Activated T-cell treated with anti-CD3 and anti-CD28 coated beads, Interleukin-2, amount 50 U/mL, for 48 hours (primary cell): ENCODE measurements around the gene TP53BP2.

ENCODE experiments used
- DNase-seq, 2 experiments: peaks; one replicate each; pipeline ENCODE4 v3.0.0-alpha.2; 2020

TP53BP2 gene

DNA sequence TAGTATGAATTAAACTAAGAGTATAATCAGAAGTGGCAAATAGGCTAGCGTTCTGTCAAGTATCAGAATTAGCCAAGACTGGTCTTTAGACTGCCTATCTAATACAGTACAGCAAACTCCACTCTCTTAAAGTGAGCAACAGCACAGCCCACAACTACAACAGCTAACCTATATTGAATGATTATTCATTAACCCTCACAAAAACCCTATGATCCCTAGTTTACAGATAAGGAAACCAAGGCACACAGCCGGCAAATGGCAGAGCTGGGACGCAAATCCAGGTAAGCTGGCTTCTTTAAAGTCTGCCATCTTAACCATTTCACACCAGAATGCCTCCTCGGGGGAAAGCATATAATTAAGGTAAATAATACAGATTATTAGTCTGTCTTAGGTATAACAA, 52.0 kb downstream of the TP53BP2 start:
- DNase-seq: no peak

DNA sequence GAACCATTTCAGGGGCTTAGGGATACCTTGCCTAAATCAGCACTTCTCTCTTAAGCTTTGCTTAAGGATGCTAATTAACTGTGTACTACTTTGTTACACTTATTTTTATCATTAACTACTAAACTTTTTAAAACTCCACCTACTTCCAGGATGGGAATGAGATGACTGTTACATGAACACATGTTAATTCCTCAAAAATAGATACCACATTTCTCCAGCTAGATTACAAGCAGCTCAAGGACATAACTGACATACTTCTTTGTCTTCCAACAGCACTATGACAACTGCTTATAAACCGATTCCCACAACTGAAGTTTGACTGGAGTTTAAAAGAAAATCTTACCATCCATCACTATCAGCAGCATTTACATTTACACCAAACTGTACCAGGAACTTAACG, 53.7 kb downstream of the TP53BP2 start:
- no peak for DNase-seq

- no peak for DNase-seq
Measured at GRCh38 chr1:223788746-223789415, 56.9 kb downstream of the TP53BP2 start.

DNA sequence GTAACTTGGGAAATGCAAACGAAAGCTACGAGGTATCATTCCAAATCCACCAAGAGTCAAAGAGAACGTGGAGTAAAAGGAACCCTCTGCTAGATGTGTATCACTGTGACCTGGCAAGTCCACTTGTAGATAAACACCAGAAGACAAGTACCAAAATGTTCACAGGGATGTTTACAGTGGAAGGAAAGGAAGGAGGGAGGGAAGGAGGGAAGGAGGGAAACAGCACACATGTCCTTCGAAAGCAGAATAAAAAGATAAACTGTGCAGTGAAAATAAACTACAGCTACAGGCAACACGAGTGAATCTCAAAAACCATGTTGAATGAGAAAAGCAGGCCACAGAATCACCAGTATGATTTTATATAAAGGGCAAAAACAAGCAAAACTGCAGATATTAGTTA, 59.9 kb downstream of the TP53BP2 start:
- no peak for DNase-seq

DNA sequence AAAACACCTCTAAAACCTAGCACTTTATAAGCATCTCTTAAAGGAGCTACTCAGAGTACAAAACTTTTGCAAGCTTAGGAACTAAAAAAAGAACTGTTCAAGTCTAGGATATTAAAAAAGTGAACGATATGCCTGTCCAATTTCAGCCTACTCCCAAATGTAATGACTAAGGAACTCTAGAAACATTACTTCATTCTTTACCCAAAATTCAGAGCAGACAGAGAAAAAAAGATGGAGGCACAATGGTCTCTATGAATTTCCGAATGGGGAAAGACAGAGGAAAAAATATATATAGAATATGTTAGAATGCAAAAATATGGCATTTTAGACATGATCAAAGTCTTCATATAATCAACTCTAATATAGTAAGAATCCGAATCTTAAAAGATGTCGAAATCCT, 61.2 kb downstream of the TP53BP2 start:
- no peak for DNase-seq

DNA sequence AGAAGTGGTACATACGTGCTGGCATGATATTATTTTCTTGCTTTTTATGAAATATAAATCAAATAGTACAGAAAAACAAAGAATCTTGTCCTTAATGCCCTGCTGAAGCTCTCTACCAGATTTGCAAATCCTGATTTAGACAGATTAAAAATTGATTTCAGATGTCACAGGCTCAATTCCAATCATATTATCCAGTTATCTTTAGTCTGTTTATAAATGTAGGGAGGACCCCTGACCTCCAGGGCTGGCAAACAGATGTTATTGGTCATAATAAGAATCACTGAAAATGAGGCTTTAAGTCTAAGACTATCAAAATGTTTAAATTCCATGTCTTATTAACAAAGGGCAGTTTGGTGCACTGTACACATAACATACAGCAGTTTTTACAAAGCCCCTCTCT, 62.1 kb downstream of the TP53BP2 start:
- no peak for DNase-seq

- no peak for DNase-seq
Measured at GRCh38 chr1:223780949-223781348, 64.8 kb downstream of the TP53BP2 start.

- DNase-seq: no peak
Measured at GRCh38 chr1:223780318-223780717, 65.4 kb downstream of the TP53BP2 start.

- DNase-seq: no peak
Measured at GRCh38 chr1:223776826-223777454, 68.8 kb downstream of the TP53BP2 start.

DNA sequence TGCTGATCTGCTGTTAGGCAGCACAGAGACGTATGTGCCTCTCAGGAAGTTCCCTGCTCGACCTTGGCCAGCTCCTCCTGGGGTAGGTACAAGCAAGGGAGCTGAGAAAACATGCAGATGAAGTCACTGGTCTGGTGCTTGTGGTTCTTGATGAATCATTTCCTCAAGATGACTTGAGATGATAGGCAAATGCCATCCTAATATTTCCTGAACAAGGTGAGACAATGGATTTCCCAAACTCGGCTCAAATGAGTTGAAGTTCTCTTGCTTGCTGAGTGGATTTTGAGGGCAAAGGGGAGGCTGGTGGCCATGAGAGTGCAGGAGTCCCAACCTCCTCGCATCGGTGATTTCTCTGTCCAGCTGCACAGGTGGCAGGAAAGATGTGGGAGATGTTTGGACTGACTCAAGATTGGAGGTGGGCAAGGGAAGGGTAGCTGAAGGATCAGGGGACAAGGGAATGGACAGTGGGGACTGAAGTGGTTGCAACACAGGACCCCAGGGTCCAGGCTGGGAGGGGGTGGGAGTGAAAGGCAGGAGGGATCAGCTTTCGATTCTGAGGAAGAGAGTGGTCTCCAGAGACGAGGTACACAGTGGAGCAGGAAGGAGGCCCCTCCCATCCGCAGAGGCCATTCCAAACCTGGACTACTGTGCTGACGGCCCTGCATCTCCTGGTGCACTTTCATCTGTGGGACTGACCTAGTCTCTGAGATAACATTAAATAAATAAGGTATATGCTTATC, 69.5 kb downstream of the TP53BP2 start:
- DNase-seq: peak; percentile 44 to 52

GRCh38 chr1:223775711-223776074, 70.1 kb downstream of the TP53BP2 start:
- DNase-seq: no peak

- no peak for DNase-seq
Measured at GRCh38 chr1:223775054-223775453, 70.7 kb downstream of the TP53BP2 start.

DNA sequence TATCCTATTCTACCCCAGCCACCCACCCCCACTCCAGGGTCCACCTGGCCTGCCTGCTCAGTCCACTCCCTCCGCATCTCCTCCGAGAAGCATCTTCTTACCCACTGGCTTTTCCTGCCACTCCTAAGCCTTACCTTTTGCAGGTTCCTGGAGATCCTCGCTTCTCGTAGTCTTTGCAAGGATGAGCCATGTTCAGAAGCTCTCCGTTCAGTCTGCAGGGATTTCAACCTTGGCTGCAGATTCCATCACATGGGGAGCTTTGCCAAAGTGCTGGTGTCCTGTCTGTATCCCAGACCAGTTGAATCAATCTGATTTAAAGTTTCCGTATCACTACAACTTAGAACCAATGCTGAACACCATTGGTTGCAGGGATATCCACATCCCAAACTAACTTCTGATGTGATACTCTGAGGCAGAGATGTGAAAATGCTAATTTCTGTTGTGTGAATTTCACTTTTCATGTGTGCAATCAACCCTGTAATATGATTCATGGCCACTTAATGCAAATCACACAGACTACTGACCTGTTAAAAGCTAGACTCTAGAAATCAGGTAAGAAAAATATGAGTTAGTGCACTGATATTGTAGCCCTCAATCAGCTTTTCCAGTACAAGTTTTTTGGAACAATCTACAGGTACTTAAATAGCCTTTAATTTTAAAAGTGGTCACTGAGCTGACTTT, 71.5 kb downstream of the TP53BP2 start:
- DNase-seq: peak in 1 of 2 experiments; percentile 13

- DNase-seq: no peak
Measured at GRCh38 chr1:223772771-223773160, 73.0 kb downstream of the TP53BP2 start.

DNA sequence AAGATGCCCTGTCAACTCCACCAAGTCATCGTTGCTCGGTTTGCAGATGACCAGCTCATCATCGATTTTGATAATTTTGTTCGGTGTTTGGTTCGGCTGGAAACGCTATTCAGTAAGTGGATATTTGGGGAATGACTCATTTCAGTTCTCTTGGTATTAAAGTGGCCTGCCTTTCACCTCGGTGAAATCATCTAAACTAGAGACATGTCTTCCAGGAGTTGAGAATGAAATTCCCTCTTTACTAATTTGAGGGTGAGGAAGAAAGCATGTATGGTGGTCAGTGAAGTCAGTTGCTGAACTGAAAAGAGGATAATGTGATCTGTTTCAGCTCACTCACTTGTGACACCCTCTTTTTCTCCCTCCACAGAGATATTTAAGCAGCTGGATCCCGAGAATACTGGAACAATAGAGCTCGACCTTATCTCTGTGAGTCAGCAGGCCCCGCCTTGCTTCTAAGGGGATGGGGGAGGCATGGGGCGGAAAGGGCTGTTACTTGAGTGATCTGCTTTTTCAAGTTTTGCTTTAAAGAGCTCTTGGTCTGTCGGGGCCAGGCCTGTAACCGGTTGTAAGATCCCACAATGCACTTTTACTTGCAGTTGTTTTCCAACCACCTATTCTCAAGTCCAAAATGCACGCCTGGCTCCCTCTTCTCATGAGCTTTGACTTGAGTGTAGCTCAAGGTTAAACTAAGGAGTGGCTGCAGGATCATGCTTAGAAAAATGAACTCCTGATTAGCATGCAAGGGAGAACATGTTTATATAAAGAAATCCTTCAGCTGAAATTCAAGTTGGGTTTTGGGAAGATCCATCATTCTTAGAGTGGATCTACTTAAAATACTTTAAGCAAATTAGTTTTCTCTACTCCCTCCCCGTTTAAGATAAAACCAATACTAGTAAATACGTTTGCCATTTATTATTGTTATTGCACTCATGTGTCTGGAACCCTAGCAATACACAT, 73.7 kb downstream of the TP53BP2 start:
- DNase-seq: peak in 1 of 2 experiments; percentile 21

DNA sequence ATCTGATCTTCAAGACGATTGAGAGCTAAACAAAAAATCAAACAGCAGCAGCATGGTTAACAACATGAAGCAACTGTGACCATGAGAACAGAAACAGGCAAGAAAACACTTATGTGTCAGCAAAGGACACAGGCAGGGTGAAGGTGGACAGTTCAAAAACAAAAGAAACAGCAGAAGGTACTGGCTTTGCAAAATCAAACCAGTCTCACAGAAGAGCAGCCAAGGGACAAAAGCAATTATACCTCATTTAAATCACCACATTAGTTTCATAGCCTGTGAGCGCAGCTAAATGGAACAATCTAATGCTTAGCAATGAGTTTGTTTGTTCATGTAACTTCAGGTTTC, 74.3 kb downstream of the TP53BP2 start:
- no peak for DNase-seq

GRCh38 chr1:223770621-223771315, 75.0 kb downstream of the TP53BP2 start:
- DNase-seq: peak in 1 of 2 experiments; percentile 13

DNA sequence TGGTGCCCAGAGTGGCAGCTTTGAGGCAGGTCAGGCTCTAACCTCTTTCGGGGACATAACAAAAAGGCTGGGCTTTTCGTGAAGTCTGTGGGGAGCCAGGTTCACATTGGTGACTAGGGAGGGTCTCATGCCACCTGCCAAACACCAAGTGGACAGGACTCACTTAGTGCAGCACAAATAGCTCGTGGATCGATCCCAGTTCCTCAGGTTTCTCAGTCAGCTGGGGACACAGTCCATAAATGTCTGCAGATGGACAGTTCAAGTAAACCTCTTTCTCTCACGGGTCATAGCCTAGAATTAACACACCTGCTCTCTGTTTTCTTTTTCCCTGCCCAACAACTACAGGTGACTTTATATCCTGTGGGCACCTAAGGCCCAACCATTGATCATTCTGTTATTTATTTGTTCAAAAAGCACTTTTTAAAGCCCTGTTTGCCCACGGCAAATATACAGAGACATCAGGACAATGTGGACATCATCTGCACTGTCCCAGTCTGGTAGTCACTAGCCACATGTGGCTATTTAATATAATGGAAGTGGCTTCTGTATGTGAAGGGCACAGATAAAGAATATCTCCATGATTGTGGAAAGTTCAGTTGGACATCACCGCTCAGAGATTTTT, 79.9 kb downstream of the TP53BP2 start:
- DNase-seq: no peak

DNA sequence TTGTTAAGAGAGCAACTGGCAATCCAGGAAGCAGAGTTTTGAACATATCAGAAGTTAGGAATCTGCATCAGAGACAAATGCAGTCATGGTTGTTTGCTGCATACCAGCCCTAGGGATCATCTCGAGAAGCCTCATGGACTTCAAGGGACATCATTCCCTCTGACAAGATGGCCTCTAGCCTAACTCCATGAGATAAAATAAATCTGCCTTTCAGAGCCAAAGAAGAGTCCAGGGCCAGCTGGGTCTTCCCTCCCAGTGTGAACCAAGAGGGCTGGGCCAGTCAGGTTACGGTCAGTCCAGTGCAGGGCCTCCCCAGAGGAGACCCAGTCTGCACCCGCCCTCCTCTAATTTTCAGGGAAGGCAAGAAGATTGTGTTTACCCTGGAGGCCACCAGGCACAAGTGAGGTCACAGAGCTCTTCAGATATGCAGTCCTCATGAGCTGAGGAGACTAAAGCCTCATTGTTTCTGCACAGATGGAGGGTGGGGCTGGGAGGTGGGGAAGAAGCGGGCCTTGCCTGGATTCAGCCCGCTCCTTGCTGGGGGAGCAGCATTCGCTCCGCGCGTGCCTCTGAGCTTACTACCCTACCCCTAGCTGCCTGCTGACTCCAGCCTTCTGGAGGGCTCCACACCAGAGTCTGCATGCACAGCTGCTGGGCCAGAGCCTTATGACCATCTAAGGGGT, 80.6 kb downstream of the TP53BP2 start:
- DNase-seq: no peak

DNA sequence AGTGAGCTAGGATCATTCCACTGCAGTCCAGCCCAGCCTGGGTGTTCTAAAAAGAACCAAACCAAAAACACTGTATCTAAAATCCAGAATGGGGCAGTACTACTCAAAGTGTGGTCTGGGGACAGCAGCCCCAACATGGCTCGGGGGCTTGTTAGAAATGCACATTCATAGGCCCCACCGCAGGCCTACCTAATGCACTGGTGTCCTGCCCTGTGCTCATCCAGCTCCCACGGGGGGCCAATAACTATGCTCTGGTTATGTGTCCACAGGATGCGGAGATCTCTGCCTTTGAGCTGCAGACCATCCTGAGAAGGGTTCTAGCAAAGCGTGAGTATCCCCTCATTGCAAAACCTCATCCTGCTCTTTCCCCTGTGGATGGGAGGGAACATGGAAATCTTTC, 81.9 kb downstream of the TP53BP2 start:
- DNase-seq: no peak

- DNase-seq: no peak
Measured at GRCh38 chr1:223763251-223763650, 82.5 kb downstream of the TP53BP2 start.
